ENCODE results near the gene MPIG6B.

MPIG6B gene

GRCh38 chr6:31683591-31683990, 39.6 kb upstream of the MPIG6B start:
- Histone ChIP-seq H3K4me3 (ENCODE audit: low read depth in 1 of 2, low read length in 2 of 2) (no peak overlapping the region), H2AFZ (ENCODE audit: low read depth, low read length) (no peak overlapping the region), H3K9ac (ENCODE audit: low read depth, low read length) (no peak overlapping the region), H4K20me1 (ENCODE audit: insufficient read depth, low read length) (no peaks in the 10 kb centered on the region), H3K9me3 (ENCODE audit: insufficient read depth, low read length, severe bottlenecking) (no peaks in the 10 kb centered on the region), H3K79me2 (ENCODE audit: insufficient read depth, low read length) (no peaks in the 10 kb centered on the region), H3K4me1 (ENCODE audit: insufficient read depth, low read length) (no peaks in the 10 kb centered on the region), H3K4me2 (ENCODE audit: insufficient read depth, low read length) (no peak overlapping the region), H3K27me3 (ENCODE audit: insufficient read depth, low read length, poor library complexity) (no peaks in the 10 kb centered on the region), H3K27ac (ENCODE audit: low read length) (no peak overlapping the region), H3K36me3 (ENCODE audit: insufficient read depth, low read length) (peaks cover 30% of the 10 kb centered on the region)
- ATAC-seq (ENCODE audit: insufficient read depth, low read depth) = no peak
- TF ChIP-seq CTCF (IDR thresholded peaks at IDR 0.05; ENCODE audit: borderline replicate concordance, extremely low read depth, low read length, poor library complexity, severe bottlenecking) (no peak), EZH2 (IDR thresholded peaks at IDR 0.05; ENCODE audit: borderline replicate concordance, low read depth, low read length, severe bottlenecking) (no peak)
- DNase-seq = no peak

GRCh38 chr6:31686483-31686882, 36.7 kb upstream of the MPIG6B start:
- no peaks in the 10 kb centered on the region for H3K27me3 ChIP-seq (ENCODE audit: insufficient read depth, low read length, poor library complexity)
- H3K4me3 ChIP-seq (ENCODE audit: low read depth in 1 of 2, low read length in 2 of 2) = no peak overlapping the region
- DNase-seq (no peak), ATAC-seq (ENCODE audit: insufficient read depth, low read depth) (no peak)
- H3K9ac ChIP-seq (ENCODE audit: low read depth, low read length) = no peak overlapping the region
- no peaks in the 10 kb centered on the region for H3K9me3 ChIP-seq (ENCODE audit: insufficient read depth, low read length, severe bottlenecking)
- no peak overlapping the region for H3K27ac ChIP-seq (ENCODE audit: low read length)
- H3K4me1 ChIP-seq (ENCODE audit: insufficient read depth, low read length) = no peaks in the 10 kb centered on the region
- no peak overlapping the region for H3K4me2 ChIP-seq (ENCODE audit: insufficient read depth, low read length)
- no peak overlapping the region for H2AFZ ChIP-seq (ENCODE audit: low read depth, low read length)
- H3K36me3 ChIP-seq (ENCODE audit: insufficient read depth, low read length) = peaks cover 59% of the 10 kb centered on the region
- TF ChIP-seq EZH2 (IDR thresholded peaks at IDR 0.05; ENCODE audit: borderline replicate concordance, low read depth, low read length, severe bottlenecking) (no peak), CTCF (IDR thresholded peaks at IDR 0.05; ENCODE audit: borderline replicate concordance, extremely low read depth, low read length, poor library complexity, severe bottlenecking) (no peak)
- H3K79me2 ChIP-seq (ENCODE audit: insufficient read depth, low read length) = no peaks in the 10 kb centered on the region
- no peaks in the 10 kb centered on the region for H4K20me1 ChIP-seq (ENCODE audit: insufficient read depth, low read length)

DNA sequence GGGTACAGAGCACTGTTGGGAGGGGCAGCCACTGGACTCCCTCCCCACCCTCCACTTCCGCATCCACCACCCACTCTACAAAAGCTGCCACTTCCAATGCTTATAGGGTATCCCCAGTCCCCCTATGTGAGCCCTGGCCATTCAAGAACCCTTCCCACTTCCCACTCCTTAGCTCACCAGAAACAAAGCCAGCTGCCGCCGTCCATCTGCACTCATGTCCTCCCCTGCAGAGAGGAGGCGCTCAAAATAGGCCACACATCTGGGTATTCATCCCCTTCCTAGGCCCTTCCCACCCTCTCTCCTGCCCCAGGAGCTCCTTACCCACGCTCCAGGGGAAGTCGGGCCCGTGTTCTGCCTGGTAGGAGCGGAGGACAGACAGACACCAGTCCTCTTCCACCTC, 35.9 kb upstream of the MPIG6B start:
- no peak overlapping the region for H2AFZ ChIP-seq (ENCODE audit: low read depth, low read length)
- no peak for DNase-seq
- no peak overlapping the region for H3K4me2 ChIP-seq (ENCODE audit: insufficient read depth, low read length)
- no peak for ATAC-seq (ENCODE audit: insufficient read depth, low read depth)
- no peak overlapping the region for H3K9ac ChIP-seq (ENCODE audit: low read depth, low read length)
- no peaks in the 10 kb centered on the region for H3K9me3 ChIP-seq (ENCODE audit: insufficient read depth, low read length, severe bottlenecking)
- no peaks in the 10 kb centered on the region for H3K79me2 ChIP-seq (ENCODE audit: insufficient read depth, low read length)
- no peaks in the 10 kb centered on the region for H3K27me3 ChIP-seq (ENCODE audit: insufficient read depth, low read length, poor library complexity)
- H3K36me3 ChIP-seq (ENCODE audit: insufficient read depth, low read length) = peaks cover 67% of the 10 kb centered on the region
- H4K20me1 ChIP-seq (ENCODE audit: insufficient read depth, low read length) = no peaks in the 10 kb centered on the region
- no peak overlapping the region for H3K27ac ChIP-seq (ENCODE audit: low read length)
- H3K4me1 ChIP-seq (ENCODE audit: insufficient read depth, low read length) = no peaks in the 10 kb centered on the region
- TF ChIP-seq CTCF (IDR thresholded peaks at IDR 0.05; ENCODE audit: borderline replicate concordance, extremely low read depth, low read length, poor library complexity, severe bottlenecking) (no peak), EZH2 (IDR thresholded peaks at IDR 0.05; ENCODE audit: borderline replicate concordance, low read depth, low read length, severe bottlenecking) (no peak)
- no peak overlapping the region for H3K4me3 ChIP-seq (ENCODE audit: low read depth in 1 of 2, low read length in 2 of 2)
